Measurements from ENCODE around the gene VBP1. TPM values are rescaled to one million over a fixed set of nuclear protein-coding genes. Genes with fewer than 3 reads are reported as not detected.
"Not testable (repeated sequence)": the region's sequence is repeated elsewhere in the genome, so short reads cannot be mapped to it uniquely, and the experiment has no call there.

VBP1 gene
- total RNA-seq, 1 donor from 2014 or later: 69.0 TPM

- Histone ChIP-seq H3K36me3 (ENCODE audit: control insufficient read depth, insufficient read depth, low read length) (no peaks in the 10 kb centered on the region), H3K27me3 (ENCODE audit: control insufficient read depth, insufficient read depth, low read length) (no peaks in the 10 kb centered on the region), H3K4me3 (ENCODE audit: low read depth, low read length) (no peak overlapping the region)
- FAIRE-seq (no peak), DNase-seq (ENCODE audit: low read depth) (no peak)
- no peak for TF ChIP-seq CTCF (IDR thresholded peaks at IDR 0.05; ENCODE audit: insufficient read depth, low read length, severe bottlenecking)
These were observed 50.2 kb downstream of the VBP1 start for GRCh38 chrX:155266439-155266838.

- H3K36me3 ChIP-seq (ENCODE audit: control insufficient read depth, insufficient read depth, low read length); H3K27me3 ChIP-seq (ENCODE audit: control insufficient read depth, insufficient read depth, low read length); DNase-seq (ENCODE audit: low read depth); FAIRE-seq; H3K4me3 ChIP-seq (ENCODE audit: low read depth, low read length): not testable (repeated sequence)
These were observed 51.7 kb downstream of the VBP1 start for GRCh38 chrX:155267995-155268394.

- no peaks in the 10 kb centered on the region for H3K36me3 ChIP-seq (ENCODE audit: control insufficient read depth, insufficient read depth, low read length)
- FAIRE-seq (no peak), DNase-seq (ENCODE audit: low read depth) (no peak)
- no peaks in the 10 kb centered on the region for H3K27me3 ChIP-seq (ENCODE audit: control insufficient read depth, insufficient read depth, low read length)
- H3K4me3 ChIP-seq (ENCODE audit: low read depth, low read length): no peak overlapping the region
- no peak for TF ChIP-seq CTCF (IDR thresholded peaks at IDR 0.05; ENCODE audit: insufficient read depth, low read length, severe bottlenecking)
These were observed 54.7 kb downstream of the VBP1 start for GRCh38 chrX:155270969-155271368.

- no peaks in the 10 kb centered on the region for H3K27me3 ChIP-seq (ENCODE audit: control insufficient read depth, insufficient read depth, low read length)
- no peak for TF ChIP-seq CTCF (IDR thresholded peaks at IDR 0.05; ENCODE audit: insufficient read depth, low read length, severe bottlenecking)
- no peak overlapping the region for H3K4me3 ChIP-seq (ENCODE audit: low read depth, low read length)
- no peak for FAIRE-seq
- no peak for DNase-seq (ENCODE audit: low read depth)
- no peaks in the 10 kb centered on the region for H3K36me3 ChIP-seq (ENCODE audit: control insufficient read depth, insufficient read depth, low read length)
These were observed 63.6 kb downstream of the VBP1 start for GRCh38 chrX:155279873-155280272.

Other genes starting within 250 kb of the VBP1 start
- 0.26 and 0.64 TPM in 2 replicates for gene F8, start 193.7 kb upstream of the VBP1 start, total RNA-seq
- 36.1 and 50.8 TPM in 2 replicates for gene FUNDC2, start 189.6 kb upstream of the VBP1 start, total RNA-seq
- 6.8 and 16.1 TPM in 2 replicates for gene CMC4, start 145.3 kb upstream of the VBP1 start, total RNA-seq
- gene MTCP1, start 145.3 kb upstream of the VBP1 start, total RNA-seq: 1.8 and 29.3 TPM in 2 replicates
- 9.3 and 10.0 TPM in 2 replicates for gene BRCC3, start 145.0 kb upstream of the VBP1 start, total RNA-seq
- 0.26 and 2.6 TPM in 2 replicates for gene RAB39B, start 48.0 kb downstream of the VBP1 start, total RNA-seq
- under 0.01 and 0.13 TPM in 2 replicates for gene CLIC2, start 118.2 kb downstream of the VBP1 start, total RNA-seq
- 0.79 TPM in 1 of 2 replicates, not detected in the other for gene F8A2, start 165.6 kb downstream of the VBP1 start, total RNA-seq
- 0.26 and 0.38 TPM in 2 replicates for gene F8A3, start 242.2 kb downstream of the VBP1 start, total RNA-seq

Measured in bronchial epithelial cell (primary cell).